C4-2B (cell line): ENCODE measurements around the gene ARHGEF12.

Source experiments
- CTCF ChIP-seq: fragments of 450-650 bp; conservative IDR thresholded peaks from 2 replicates; pipeline ENCODE4 v1.5.1; 2017; ENCODE audit warnings: mild to moderate bottlenecking
- ZFX ChIP-seq: fragments of 450-650 bp; IDR thresholded peaks from 2 replicates; pipeline ENCODE4 v1.6.1; 2017

GRCh38 chr11:120473503-120473902 lies 137.3 kb downstream of the ARHGEF12 start:
- TF ChIP-seq CTCF, result no peak
- no peak for TF ChIP-seq ZFX
